Measurements from ENCODE around the gene FN3K. TPM values are rescaled to one million over a fixed set of nuclear protein-coding genes. Genes with fewer than 3 reads are reported as not detected.

The FN3K gene
- total RNA-seq, 2 donors from 2014 or later: 49.9 to 62.9 TPM

GRCh38 chr17:82702231-82702927 lies 33.0 kb upstream of the FN3K start:
- ATAC-seq (no peak), DNase-seq (no peak)
- intact Hi-C loops (cut with DNase I): no loop called here

GRCh38 chr17:82703036-82703745 lies 32.2 kb upstream of the FN3K start:
- intact Hi-C loops (cut with DNase I): no loop called here
- DNase-seq (no peak), ATAC-seq (no peak)

- DNase-seq (no peak), ATAC-seq (no peak)
- intact Hi-C loops (cut with DNase I): no loop called here
Observed at GRCh38 chr17:82703935-82704865, 31.2 kb upstream of the FN3K start.

- intact Hi-C loops (cut with DNase I): no loop called here
- no peak for DNase-seq
- ATAC-seq: no peak
Observed at GRCh38 chr17:82704886-82705285, 30.5 kb upstream of the FN3K start.

GRCh38 chr17:82705756-82706155 lies 29.7 kb upstream of the FN3K start:
- DNase-seq (no peak), ATAC-seq (no peak)
- intact Hi-C loops (cut with DNase I): no loop called here

GRCh38 chr17:82709024-82709675 lies 26.3 kb upstream of the FN3K start:
- DNase-seq: no peak
- intact Hi-C loops (cut with DNase I): no loop called here
- ATAC-seq: no peak

- no peak for ATAC-seq
- intact Hi-C loops (cut with DNase I): no loop called here
- DNase-seq: no peak
Observed at GRCh38 chr17:82709676-82710498, 25.5 kb upstream of the FN3K start.

GRCh38 chr17:82710499-82711232 lies 24.7 kb upstream of the FN3K start:
- ATAC-seq (no peak), DNase-seq (no peak)
- intact Hi-C loops (cut with DNase I): no loop called here

- ATAC-seq: no peak
- DNase-seq: no peak
- intact Hi-C loops (cut with DNase I): no loop called here
Observed at GRCh38 chr17:82713071-82713723, 22.2 kb upstream of the FN3K start.

GRCh38 chr17:82716203-82717010 lies 19.0 kb upstream of the FN3K start, which contains the start of gene FN3KRP:
FN3KRP (plus strand) TSS chr17:82716706; CDS start chr17:82716756, 50 bp downstream.
- intact Hi-C loops (cut with DNase I): no loop called here
- ATAC-seq (peak; percentile 96 to 98), DNase-seq (peak; percentile 97)

- DNase-seq (no peak), ATAC-seq (no peak)
- intact Hi-C loops (cut with DNase I): no loop called here
Observed at GRCh38 chr17:82718986-82719685, 16.3 kb upstream of the FN3K start.

GRCh38 chr17:82720204-82720603 lies 15.2 kb upstream of the FN3K start:
- ATAC-seq (no peak), DNase-seq (no peak)
- intact Hi-C loops (cut with DNase I): no loop called here

GRCh38 chr17:82722341-82723013 lies 12.9 kb upstream of the FN3K start:
- no peak for DNase-seq
- no peak for ATAC-seq
- intact Hi-C loops (cut with DNase I): no loop called here

GRCh38 chr17:82723169-82723807 lies 12.1 kb upstream of the FN3K start:
- DNase-seq (no peak), ATAC-seq (no peak)
- intact Hi-C loops (cut with DNase I): no loop called here

GRCh38 chr17:82726427-82726826 lies 9.0 kb upstream of the FN3K start:
- ATAC-seq (no peak), DNase-seq (no peak)
- intact Hi-C loops (cut with DNase I): no loop called here

All from left cardiac atrium (tissue), 4 donors.